ENCODE data around the gene PAQR4.

DNA sequence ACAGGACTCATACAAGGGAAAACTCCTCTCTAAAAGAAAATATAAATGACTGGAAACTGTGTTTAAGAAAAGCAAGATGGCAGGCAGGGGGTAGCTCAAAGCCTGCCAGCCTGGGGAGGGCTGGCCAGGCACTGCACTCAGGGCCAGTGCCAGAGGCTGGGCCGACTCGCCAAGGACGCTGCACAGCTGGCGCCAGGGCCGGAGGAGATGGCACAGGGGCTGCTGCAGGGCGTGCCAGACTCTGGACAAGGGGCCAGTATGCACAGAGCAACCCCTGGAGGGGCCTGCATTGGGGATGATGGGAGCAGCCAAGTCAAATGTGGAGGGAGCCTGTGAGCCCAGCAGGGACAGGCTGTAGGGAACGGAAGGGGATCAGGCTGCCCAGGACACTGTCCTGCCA lies 7.1 kb downstream of the PAQR4 start:
- TF ChIP-seq, protein P1, sequence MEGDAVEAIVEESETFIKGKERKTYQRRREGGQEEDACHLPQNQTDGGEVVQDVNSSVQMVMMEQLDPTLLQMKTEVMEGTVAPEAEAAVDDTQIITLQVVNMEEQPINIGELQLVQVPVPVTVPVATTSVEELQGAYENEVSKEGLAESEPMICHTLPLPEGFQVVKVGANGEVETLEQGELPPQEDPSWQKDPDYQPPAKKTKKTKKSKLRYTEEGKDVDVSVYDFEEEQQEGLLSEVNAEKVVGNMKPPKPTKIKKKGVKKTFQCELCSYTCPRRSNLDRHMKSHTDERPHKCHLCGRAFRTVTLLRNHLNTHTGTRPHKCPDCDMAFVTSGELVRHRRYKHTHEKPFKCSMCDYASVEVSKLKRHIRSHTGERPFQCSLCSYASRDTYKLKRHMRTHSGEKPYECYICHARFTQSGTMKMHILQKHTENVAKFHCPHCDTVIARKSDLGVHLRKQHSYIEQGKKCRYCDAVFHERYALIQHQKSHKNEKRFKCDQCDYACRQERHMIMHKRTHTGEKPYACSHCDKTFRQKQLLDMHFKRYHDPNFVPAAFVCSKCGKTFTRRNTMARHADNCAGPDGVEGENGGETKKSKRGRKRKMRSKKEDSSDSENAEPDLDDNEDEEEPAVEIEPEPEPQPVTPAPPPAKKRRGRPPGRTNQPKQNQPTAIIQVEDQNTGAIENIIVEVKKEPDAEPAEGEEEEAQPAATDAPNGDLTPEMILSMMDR (tag by site-specific recombination; IDR thresholded peaks at IDR 0.05) = no peak
- TF ChIP-seq ZFP37 (tag by site-specific recombination; IDR thresholded peaks at IDR 0.05) (no peak), HOXD13 (CRISPR knock-in tag; IDR thresholded peaks at IDR 0.05; ENCODE audit: borderline replicate concordance) (no peak), MZF1 (tag by site-specific recombination; IDR thresholded peaks at IDR 0.05; ENCODE audit: borderline replicate concordance) (no peak), ZNF677 (tag by site-specific recombination; IDR thresholded peaks at IDR 0.05) (no peak)

All from HEK293 (cell line).